ENCODE data around the gene TMEM212.

- TF ChIP-seq CTCF (conservative IDR thresholded peaks at IDR 0.05) (no peak), ZFX (IDR thresholded peaks at IDR 0.05) (no peak)
Measured at GRCh38 chr3:171825222-171825828, 17.8 kb upstream of the TMEM212 start.

Measured in C4-2B (cell line).